ENCODE measurements around the gene CRYBG1. TPM values are rescaled to one million over a fixed set of nuclear protein-coding genes. Genes with fewer than 3 reads are reported as not detected.

Gene CRYBG1
- total RNA-seq, 1 experiment from 2014 or later = 2.3 TPM

DNA sequence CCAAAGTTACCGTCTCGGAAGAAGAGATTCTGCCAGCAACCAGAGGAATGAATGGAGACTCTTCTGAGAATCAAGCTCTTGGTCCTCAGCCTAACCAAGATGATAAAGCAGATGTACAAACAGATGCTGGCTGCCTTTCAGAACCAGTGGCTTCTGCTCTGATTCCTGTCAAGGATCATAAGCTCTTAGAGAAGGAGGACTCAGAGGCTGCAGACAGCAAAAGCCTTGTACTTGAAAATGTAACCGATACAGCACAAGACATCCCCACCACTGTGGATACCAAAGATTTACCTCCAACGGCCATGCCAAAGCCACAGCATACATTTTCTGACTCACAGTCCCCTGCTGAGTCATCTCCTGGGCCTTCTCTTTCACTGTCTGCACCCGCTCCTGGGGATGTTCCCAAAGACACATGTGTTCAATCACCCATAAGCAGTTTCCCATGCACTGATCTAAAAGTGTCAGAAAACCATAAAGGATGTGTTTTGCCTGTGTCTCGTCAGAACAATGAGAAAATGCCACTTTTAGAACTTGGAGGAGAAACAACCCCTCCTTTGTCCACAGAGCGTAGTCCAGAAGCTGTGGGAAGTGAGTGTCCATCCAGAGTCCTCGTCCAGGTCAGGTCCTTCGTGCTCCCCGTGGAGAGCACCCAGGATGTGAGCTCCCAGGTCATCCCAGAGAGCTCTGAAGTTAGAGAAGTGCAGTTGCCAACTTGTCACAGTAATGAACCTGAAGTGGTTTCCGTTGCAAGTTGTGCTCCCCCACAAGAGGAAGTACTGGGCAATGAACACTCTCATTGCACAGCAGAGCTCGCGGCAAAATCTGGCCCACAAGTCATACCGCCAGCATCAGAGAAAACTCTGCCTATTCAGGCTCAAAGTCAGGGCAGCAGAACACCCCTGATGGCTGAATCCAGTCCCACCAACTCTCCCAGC, 159.2 kb downstream of the CRYBG1 start:
- no peak overlapping the region for H3K4me3 ChIP-seq
- H3K36me3 ChIP-seq = no peaks in the 10 kb centered on the region
- no peaks in the 10 kb centered on the region for H3K9me3 ChIP-seq
- DNase-seq = peak; percentile 88
- H3K27me3 ChIP-seq = no peaks in the 10 kb centered on the region

DNA sequence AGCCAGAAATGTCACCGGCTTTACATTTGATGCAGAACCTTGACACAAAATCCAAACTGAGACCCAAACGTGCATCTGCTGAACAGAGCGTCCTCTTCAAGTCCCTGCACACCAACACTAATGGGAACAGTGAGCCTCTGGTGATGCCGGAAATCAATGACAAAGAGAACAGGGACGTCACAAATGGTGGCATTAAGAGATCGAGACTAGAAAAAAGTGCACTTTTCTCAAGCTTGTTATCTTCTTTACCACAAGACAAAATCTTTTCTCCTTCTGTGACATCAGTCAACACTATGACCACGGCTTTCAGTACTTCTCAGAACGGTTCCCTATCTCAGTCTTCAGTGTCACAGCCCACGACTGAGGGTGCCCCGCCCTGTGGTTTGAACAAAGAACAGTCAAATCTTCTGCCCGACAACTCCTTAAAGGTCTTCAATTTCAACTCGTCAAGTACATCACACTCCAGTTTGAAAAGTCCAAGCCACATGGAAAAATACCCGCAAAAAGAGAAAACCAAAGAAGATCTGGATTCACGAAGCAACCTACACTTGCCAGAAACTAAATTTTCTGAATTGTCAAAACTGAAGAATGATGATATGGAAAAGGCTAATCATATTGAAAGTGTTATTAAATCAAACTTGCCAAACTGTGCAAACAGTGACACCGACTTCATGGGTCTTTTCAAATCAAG, 160.3 kb downstream of the CRYBG1 start:
- no peaks in the 10 kb centered on the region for H3K36me3 ChIP-seq
- no peak for DNase-seq
- H3K9me3 ChIP-seq = no peaks in the 10 kb centered on the region

DNA sequence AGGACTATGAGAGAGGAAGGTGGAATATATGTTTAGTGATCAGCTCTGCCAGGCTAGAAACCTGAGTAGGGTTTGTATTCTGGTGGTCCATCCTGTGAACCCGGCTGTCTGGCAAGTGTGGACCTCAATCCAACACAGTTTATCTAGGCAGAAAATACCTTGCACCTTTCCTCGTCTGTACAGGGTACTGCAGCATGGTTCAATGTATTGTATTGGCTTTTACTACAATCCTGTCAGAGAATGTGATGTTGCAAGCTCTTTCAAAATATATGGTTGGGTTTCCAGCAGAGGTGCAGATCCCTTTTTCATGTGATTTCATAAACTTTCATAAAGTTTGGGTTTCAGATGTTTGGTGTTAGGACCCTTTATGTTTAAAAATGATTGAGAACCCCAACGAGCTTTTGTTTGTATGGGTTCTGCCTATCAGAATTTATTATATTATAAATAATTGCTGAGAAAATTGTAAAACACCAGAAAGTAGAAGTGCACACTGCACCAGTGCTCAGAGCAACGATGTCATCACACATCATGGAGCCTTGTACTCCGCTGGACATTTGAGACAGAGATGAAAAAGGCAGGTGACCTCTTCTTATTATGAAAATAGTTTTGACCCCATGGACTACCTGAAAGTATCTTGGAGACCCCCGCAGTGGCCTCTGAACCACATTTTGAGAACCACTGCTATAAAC, 162.2 kb downstream of the CRYBG1 start:
- H3K36me3 ChIP-seq = no peaks in the 10 kb centered on the region
- DNase-seq = no peak
- H3K9me3 ChIP-seq = no peaks in the 10 kb centered on the region
- no peak overlapping the region for H3K4me3 ChIP-seq
- no peaks in the 10 kb centered on the region for H3K27me3 ChIP-seq

More for the DNA sequence above, 160.3 kb downstream of the CRYBG1 start:
- Histone ChIP-seq H3K4me3 (no peak overlapping the region), H3K27me3 (no peaks in the 10 kb centered on the region)

DNA sequence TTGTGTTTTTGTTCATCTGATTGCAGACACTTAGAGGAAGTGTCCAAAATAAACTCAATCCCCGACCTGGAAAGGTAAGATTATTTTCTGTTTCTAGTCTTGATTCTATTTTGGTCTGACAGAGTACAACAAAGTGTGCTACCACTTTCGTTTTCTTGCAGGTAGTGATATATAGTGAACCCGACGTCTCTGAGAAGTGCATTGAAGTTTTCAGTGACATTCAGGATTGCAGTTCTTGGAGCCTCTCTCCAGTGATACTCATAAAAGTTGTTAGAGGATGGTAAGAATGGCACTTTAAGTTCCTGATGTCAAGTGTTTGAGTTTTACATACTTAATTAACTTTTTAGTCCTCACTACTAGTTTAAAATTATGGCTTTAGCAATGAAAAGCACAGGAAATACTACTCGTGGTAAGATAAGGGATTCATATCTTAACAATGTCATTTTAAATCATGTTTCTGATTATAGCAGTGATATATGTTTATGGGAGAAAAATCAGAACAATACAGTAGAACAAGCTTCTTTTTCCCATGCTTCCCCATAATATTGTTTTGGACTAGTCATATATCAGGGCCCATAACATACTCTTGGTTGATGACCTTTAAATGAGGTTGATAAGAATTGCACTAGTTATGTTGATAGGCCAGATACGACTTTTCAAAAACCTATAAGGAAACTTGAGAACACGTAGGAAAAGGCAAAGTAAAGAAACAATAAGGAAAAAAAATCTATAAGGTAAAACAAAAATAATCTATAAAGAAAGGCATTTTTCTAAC, 164.8 kb downstream of the CRYBG1 start:
- no peaks in the 10 kb centered on the region for H3K27me3 ChIP-seq
- H3K36me3 ChIP-seq = no peaks in the 10 kb centered on the region
- no peaks in the 10 kb centered on the region for H3K9me3 ChIP-seq
- DNase-seq = no peak
- H3K4me3 ChIP-seq = peak overlapping the region; percentile 31

DNA sequence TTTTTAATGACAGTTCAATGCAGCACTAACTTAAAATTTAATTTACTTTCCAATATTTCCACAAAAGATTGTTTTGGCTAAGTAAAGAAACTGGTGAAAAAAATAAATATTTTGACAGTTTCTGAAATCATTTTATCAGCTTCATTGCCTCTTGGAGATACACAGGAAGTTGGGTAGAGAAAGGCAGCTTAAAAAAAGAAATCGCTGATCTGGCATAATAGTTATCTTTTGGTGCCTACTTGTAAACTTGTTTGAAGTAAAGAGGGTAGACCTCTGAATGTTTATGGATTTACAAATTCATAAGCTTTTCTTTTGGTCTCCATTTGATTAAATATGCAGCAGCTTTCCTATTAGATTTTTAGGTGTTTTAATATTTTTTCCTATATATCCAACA, 165.4 kb downstream of the CRYBG1 start:
- no peaks in the 10 kb centered on the region for H3K9me3 ChIP-seq
- no peak overlapping the region for H3K4me3 ChIP-seq
- H3K27me3 ChIP-seq = no peaks in the 10 kb centered on the region
- H3K36me3 ChIP-seq = no peaks in the 10 kb centered on the region
- DNase-seq = no peak

DNA sequence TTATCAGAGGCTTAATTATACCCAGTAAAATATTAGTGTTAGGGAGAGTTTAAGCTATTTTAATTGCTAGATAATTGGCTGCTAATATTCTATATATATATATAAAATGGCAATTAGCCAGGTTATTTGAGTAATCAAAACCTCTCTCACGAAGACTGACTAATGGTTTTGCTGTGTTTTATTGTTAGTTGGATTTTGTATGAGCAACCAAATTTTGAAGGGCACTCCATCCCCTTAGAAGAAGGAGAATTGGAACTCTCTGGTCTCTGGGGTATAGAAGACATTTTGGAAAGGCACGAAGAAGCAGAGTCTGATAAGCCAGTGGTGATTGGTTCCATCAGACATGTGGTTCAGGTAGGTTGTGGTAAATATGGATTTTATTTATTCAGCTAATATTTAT, 166.6 kb downstream of the CRYBG1 start:
- no peak overlapping the region for H3K4me3 ChIP-seq
- no peak for DNase-seq
- H3K36me3 ChIP-seq = no peaks in the 10 kb centered on the region
- H3K9me3 ChIP-seq = no peaks in the 10 kb centered on the region
- no peaks in the 10 kb centered on the region for H3K27me3 ChIP-seq

DNA sequence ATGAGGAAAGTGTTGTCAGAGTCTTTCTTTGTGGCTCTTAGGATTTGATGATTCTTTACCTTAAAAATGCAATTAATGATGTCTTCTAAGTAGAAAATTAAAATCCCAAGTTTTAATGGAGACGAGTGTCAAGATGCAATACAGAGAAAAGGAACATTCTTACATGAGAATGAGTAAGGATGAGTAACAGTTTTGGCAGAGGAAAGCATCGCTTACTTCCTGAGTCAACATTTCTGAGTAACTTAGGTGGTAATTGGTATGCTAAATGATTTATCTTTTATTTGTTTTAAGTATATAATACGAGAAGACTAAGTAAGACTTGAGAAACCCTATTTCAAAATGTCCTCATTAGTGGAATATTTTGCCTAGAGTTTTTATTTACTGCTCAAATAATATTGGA, 167.5 kb downstream of the CRYBG1 start:
- H3K9me3 ChIP-seq = no peaks in the 10 kb centered on the region
- no peaks in the 10 kb centered on the region for H3K27me3 ChIP-seq
- H3K4me3 ChIP-seq = no peak overlapping the region

DNA sequence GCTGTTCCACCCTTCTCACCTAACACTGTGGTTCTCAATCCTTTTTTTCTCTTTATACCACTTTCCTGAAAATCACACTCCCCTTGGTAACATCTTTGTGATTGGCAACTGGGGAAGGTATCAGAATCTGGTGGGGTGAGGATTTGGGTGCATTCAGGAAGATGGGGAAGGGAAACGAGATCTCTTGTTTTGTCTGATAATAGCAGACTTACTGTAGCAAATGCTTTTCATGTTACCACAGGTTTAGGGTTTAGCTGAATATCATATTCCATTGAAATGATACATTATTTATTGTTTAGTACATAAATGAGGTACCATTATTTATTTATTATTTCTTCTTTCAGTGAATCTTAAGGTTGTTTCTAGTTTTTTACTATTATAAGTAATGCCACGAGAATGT, 168.0 kb downstream of the CRYBG1 start:
- no peaks in the 10 kb centered on the region for H3K36me3 ChIP-seq
- DNase-seq = no peak
- no peaks in the 10 kb centered on the region for H3K9me3 ChIP-seq
- no peak overlapping the region for H3K4me3 ChIP-seq
- no peaks in the 10 kb centered on the region for H3K27me3 ChIP-seq

More for the DNA sequence above, 167.5 kb downstream of the CRYBG1 start:
- no peaks in the 10 kb centered on the region for H3K36me3 ChIP-seq
- peak; percentile 21 for DNase-seq

DNA sequence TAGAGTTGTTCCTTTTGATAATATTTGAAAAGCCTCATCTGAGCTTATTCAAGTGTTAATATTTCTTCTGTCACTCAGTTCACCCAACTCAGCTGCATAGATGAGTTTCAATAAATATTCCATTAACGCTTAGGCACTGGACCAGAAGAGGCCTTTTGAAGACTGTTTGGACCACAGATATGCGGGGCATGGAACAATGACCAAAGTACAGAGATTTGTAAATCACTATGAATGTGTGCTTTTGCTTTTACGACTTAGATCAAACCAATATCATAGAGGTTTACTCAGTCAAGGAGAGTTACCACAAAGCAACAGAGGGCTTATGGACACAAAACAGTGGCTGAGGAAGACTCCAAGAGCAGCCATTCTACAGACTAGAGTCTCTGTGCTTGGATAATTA, 168.9 kb downstream of the CRYBG1 start:
- DNase-seq = no peak
- no peaks in the 10 kb centered on the region for H3K27me3 ChIP-seq
- H3K36me3 ChIP-seq = no peaks in the 10 kb centered on the region
- no peak overlapping the region for H3K4me3 ChIP-seq
- H3K9me3 ChIP-seq = no peaks in the 10 kb centered on the region

DNA sequence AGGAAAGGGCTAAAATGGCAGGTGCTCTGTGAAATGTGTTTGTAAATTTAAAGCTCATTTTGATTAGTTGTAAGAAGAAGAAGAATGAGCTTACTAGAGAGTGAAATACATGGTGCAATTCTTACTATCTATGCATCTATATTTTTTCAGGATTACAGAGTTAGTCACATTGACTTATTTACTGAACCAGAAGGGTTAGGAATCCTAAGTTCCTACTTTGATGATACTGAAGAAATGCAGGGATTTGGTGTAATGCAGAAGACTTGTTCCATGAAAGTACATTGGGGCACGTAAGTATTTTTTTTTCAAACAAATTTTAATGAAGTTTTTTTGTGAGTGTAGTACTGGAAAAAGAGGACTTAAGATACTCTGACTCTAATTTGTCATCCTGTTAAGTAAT, 169.5 kb downstream of the CRYBG1 start:
- Histone ChIP-seq H3K4me3 (no peak overlapping the region), H3K36me3 (no peaks in the 10 kb centered on the region), H3K9me3 (no peaks in the 10 kb centered on the region), H3K27me3 (no peaks in the 10 kb centered on the region)
- DNase-seq = no peak

DNA sequence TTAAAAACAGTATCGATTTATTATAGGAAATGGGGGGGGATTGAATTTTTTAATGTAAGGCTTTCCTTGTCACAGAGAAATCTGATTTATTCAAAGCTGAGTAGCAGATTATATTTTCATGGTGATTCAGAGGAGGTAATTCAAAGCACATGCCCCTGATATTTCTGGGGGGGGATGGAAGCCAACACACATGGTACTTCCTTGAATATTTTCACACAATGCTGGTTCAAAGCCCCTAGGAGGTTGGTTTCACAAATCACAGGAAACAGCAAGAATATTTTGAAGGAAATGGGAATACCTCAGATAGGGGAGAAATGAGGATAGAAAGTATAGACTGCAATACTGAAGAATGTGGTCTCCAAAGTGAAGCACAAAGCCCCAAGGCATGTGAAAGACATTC, 170.0 kb downstream of the CRYBG1 start:
- Histone ChIP-seq H3K36me3 (no peaks in the 10 kb centered on the region), H3K27me3 (no peaks in the 10 kb centered on the region), H3K4me3 (no peak overlapping the region), H3K9me3 (no peaks in the 10 kb centered on the region)
- no peak for DNase-seq

DNA sequence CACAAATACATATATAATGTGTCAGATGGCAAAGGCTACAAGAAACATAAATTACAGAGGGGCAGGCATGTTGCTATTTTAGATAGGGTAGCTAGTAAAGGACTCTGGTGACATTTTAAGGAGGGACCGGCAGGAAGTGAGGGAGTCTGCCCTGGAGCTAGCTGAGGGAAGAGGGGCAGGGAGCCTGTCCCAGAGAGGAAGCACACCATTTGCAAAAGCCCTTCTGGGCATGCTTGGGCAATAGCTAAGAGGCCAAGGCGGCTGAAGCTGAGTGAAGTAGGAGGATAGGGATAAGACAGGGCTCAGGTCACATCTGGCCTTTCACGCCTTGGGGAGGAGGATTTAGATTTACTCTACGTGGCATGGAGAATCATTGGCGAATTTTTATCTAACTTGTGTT, 172.5 kb downstream of the CRYBG1 start:
- H3K36me3 ChIP-seq = no peaks in the 10 kb centered on the region
- H3K9me3 ChIP-seq = no peaks in the 10 kb centered on the region
- no peak for DNase-seq
- no peaks in the 10 kb centered on the region for H3K27me3 ChIP-seq
- no peak overlapping the region for H3K4me3 ChIP-seq

DNA sequence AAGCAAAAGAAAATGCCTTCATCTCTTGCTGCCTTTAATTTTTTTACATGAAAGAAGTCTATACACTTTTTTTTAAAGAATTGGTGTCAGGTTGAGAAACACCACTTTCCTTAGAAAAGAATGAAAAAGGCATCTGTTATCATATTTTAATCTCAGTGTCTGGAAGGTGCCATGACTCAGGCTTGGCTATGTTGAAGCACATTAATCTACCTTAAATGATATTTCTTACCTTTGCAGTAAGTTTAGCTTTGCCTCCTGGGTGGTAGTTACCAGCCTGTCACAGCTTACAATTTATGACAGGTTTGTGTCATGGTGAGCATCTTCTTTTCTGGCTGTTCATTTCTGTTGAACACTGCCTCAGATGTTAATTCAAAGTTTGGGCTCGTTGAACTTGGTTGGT, 173.5 kb downstream of the CRYBG1 start:
- Histone ChIP-seq H3K36me3 (no peaks in the 10 kb centered on the region), H3K27me3 (no peaks in the 10 kb centered on the region), H3K9me3 (no peaks in the 10 kb centered on the region), H3K4me3 (no peak overlapping the region)
- DNase-seq = no peak

DNA sequence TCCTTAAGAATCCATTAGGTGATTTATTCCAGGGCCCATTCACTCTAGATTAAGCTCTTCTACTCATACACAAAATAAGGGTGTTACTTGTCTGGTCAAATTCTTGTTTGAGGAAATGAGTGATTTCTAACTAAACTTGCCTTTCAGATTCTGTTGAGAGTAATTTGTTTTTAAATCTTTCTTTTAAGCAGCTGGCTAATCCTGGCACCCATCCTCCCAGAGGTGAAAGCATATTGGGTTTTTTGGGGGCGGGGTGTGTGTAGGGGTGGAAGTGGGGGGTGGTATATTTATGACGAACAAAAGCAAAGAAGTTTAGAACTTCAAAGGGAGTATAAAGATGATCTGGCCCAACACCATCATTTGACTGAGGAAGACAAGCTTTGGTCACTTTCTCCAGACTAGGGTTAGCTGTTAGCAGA, 174.1 kb downstream of the CRYBG1 start:
- H3K36me3 ChIP-seq = no peaks in the 10 kb centered on the region
- H3K27me3 ChIP-seq = no peaks in the 10 kb centered on the region
- no peak overlapping the region for H3K4me3 ChIP-seq
- no peak for DNase-seq
- H3K9me3 ChIP-seq = no peaks in the 10 kb centered on the region

DNA sequence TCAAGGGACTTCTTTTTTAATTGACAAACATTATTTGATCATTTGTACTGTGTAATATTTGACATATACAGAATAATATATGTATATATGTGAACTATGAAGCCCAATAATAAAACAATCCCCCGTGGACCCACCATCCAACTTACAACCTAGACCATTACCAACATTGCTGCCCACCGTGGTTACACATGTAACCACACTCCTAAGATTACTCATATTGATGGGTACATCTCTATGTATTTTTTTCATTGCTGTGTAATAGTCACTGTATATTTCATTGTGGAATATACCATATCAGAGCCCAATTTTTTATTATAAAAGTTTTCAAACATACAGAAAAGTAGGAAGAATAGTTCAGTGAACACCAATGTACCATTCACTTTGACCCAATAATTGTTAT, 174.5 kb downstream of the CRYBG1 start:
- Histone ChIP-seq H3K27me3 (no peaks in the 10 kb centered on the region), H3K9me3 (no peaks in the 10 kb centered on the region), H3K36me3 (no peaks in the 10 kb centered on the region), H3K4me3 (no peak overlapping the region)
- DNase-seq = no peak

DNA sequence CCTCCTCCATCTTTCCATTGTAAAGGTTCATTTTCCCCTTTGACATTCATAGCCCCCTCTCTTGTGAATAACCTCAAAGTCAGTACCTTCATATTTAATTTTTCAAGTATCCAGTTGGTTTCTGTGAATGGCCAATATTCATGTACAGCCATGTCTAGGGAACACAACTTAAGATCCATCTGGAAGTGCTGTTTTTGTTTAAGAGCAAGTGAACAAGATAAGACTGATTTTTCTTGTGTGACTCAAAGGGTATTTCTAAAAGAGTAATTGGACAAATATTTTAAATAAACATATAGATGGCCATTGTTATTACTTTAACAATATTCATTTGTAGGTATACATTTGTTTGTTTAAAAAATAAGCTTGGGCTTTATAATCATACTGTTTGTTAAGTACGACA, 175.8 kb downstream of the CRYBG1 start:
- H3K9me3 ChIP-seq = no peaks in the 10 kb centered on the region
- no peaks in the 10 kb centered on the region for H3K36me3 ChIP-seq
- no peak overlapping the region for H3K4me3 ChIP-seq
- H3K27me3 ChIP-seq = no peaks in the 10 kb centered on the region
- DNase-seq = no peak

DNA sequence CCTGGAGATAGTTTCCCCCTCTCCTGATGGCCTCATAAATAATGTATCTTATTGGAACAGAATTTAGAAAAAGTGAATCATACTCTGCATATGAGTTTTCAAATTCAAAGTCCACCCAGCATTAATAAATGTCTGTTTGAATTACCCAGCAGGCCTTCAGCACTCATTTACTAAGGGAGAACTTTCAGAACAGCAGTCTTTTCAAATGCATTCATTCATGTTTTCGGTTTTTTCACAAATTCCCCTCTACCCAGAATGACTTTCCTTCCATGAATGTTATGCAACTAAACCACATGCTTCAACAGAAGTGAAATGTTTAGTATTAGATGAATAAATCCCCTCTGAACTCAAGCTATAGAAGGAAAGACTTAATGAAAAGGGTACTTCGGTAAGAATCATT, 176.3 kb downstream of the CRYBG1 start:
- no peaks in the 10 kb centered on the region for H3K9me3 ChIP-seq
- H3K4me3 ChIP-seq = no peak overlapping the region
- no peak for DNase-seq
- no peaks in the 10 kb centered on the region for H3K27me3 ChIP-seq
- H3K36me3 ChIP-seq = no peaks in the 10 kb centered on the region

All from MG63 (cell line).